SU-DHL-6 (cell line): Measurements from ENCODE around the gene SPEN.

Source experiments
- H2AFZ ChIP-seq: fragments of 200-600 bp; sonication (generic); 2 replicates; pipeline ENCODE4 v1.6.1; 2014; ENCODE audit warnings: low read depth, mild to moderate bottlenecking, moderate library complexity, mixed read lengths, antibody characterized with exemption, low read length; ENCODE audit not compliant: severe bottlenecking
- H3F3A ChIP-seq: fragments of 200-600 bp; shearing (Covaris generic); 2 replicates; pipeline ENCODE4 v1.6.0; 2016; ENCODE audit warnings: antibody characterized with exemption, mild to moderate bottlenecking; ENCODE audit not compliant: insufficient read depth
- H3K27ac ChIP-seq: fragments of 200-600 bp; sonication (generic); 2 replicates; pipeline ENCODE4 v1.5.1; 2016; ENCODE audit warnings: low read depth, mild to moderate bottlenecking, low read length, moderate library complexity, mixed read lengths
- H3K27me3 ChIP-seq: fragments of 200-600 bp; sonication (generic), shearing (Covaris generic); 2 replicates; pipeline ENCODE4 v1.6.0; 2014; ENCODE audit warnings: mild to moderate bottlenecking, low read length
- H3K36me3 ChIP-seq: fragments of 200-600 bp; sonication (generic); 2 replicates; pipeline ENCODE4 v1.6.1; 2014; ENCODE audit warnings: mild to moderate bottlenecking, low read length, mixed read lengths
- H3K4me2 ChIP-seq: fragments of 300-600, 200-600 bp; shearing (Covaris generic), sonication (generic); 2 replicates; pipeline ENCODE4 v1.6.0; 2014; ENCODE audit warnings: low read length, low read depth, mild to moderate bottlenecking; ENCODE audit not compliant: poor library complexity, severe bottlenecking
- H3K4me3 ChIP-seq: fragments of 200-600 bp; sonication (generic); 2 replicates; pipeline ENCODE4 v1.5.1; 2014; ENCODE audit warnings: antibody characterized with exemption, low read length, mild to moderate bottlenecking, mixed read lengths; ENCODE audit not compliant: insufficient read depth, poor library complexity, severe bottlenecking
- H3K79me2 ChIP-seq: fragments of 200-600 bp; sonication (generic); 2 replicates; pipeline ENCODE4 v1.6.1; 2014; ENCODE audit warnings: mild to moderate bottlenecking, low read length, moderate library complexity; ENCODE audit not compliant: insufficient read depth
- H3K9ac ChIP-seq: fragments of 200-600 bp; sonication (generic); 2 replicates; pipeline ENCODE4 v1.7.0; 2014; ENCODE audit warnings: mild to moderate bottlenecking, low read length
- H3K9me2 ChIP-seq: fragments of 200-600 bp; sonication (generic); replicated peaks from 2 replicates; pipeline ENCODE4 v1.6.1; 2014; ENCODE audit warnings: low read length; ENCODE audit not compliant: insufficient read depth
- H3K9me3 ChIP-seq: fragments of 200-600 bp; sonication (generic); 2 replicates; pipeline ENCODE4 v1.6.1; 2014; ENCODE audit warnings: low read length, mixed read lengths; ENCODE audit not compliant: insufficient read depth
- H4K20me1 ChIP-seq: fragments of 200-600 bp; sonication (generic); 2 replicates; pipeline ENCODE4 v1.6.1; 2014; ENCODE audit warnings: low read depth, mild to moderate bottlenecking, antibody characterized with exemption, low read length, moderate library complexity, mixed read lengths
- EZH2phosphoT487 ChIP-seq: fragments of 200-600 bp; sonication (generic), shearing (Covaris generic); conservative IDR thresholded peaks from 2 replicates; pipeline ENCODE4 v1.6.1; 2018; ENCODE audit warnings: mild to moderate bottlenecking, antibody characterized with exemption, low read length, moderate library complexity, mixed read lengths
- TF ChIP-seq, protein P1 (sequence below): fragments of 200-600 bp; sonication (generic); IDR thresholded peaks from one replicate; pipeline ENCODE4 v1.5.1; 2017; ENCODE audit warnings: antibody characterized with exemption, mild to moderate bottlenecking, low read length, moderate library complexity; ENCODE audit not compliant: insufficient read depth, poor library complexity, severe bottlenecking

SPEN gene

DNA sequence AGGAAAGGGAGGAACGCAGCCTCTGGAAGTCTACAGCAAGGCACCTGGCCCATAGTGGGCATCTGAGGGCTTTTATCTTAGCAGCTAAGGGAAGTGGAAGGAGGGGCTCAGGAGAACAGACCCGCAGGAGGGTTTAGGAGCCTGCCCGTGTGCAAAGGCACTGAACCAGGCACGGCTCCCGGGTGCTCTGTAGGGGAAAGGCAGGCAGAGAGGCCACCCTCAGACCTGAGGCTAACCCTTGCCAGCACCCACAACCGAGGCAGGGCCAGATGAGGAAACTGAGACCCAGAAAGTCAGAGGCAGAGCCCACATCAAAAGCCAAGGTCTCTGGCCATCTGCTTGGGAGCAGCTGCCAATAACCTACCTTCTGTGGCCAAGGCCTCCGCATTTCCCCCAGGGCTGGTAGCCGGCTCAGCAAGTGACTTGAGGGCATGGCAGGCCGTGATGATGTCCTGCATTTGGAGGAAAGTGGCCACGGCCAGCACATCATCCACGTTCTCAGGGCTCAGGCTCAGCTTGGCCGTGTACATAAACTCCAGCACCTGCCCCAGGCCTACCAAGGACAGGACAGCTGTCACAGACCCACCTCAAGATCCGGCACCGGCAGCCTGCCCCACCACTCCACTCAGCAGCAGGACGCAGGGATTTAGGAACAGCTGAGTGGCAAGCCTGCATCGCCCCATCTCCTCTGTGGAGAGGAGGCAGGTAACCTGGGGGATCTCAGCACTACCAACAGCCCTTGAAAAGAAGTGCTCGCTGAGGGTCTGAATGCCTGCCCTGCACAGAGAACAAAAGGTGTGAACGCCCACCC lies 99.3 kb downstream of the SPEN start:
- Histone ChIP-seq H3K27me3 (no peaks in the 10 kb centered on the region), H3K9ac (no peak overlapping the region), H3K9me3 (no peaks in the 10 kb centered on the region), H3K79me2 (peaks cover 25% of the 10 kb centered on the region; the same call in 1 of the 2 replicates), H3K27ac (no peak overlapping the region), H2AFZ (no peak overlapping the region), H3K36me3 (no peaks in the 10 kb centered on the region), H3K4me3 (no peak overlapping the region), H3K4me2 (no peak overlapping the region), H3K9me2 (no peaks in the 10 kb centered on the region), H3F3A (no peaks in the 10 kb centered on the region), H4K20me1 (no peaks in the 10 kb centered on the region)
- no peak for TF ChIP-seq EZH2phosphoT487
- TF ChIP-seq, protein P1, sequence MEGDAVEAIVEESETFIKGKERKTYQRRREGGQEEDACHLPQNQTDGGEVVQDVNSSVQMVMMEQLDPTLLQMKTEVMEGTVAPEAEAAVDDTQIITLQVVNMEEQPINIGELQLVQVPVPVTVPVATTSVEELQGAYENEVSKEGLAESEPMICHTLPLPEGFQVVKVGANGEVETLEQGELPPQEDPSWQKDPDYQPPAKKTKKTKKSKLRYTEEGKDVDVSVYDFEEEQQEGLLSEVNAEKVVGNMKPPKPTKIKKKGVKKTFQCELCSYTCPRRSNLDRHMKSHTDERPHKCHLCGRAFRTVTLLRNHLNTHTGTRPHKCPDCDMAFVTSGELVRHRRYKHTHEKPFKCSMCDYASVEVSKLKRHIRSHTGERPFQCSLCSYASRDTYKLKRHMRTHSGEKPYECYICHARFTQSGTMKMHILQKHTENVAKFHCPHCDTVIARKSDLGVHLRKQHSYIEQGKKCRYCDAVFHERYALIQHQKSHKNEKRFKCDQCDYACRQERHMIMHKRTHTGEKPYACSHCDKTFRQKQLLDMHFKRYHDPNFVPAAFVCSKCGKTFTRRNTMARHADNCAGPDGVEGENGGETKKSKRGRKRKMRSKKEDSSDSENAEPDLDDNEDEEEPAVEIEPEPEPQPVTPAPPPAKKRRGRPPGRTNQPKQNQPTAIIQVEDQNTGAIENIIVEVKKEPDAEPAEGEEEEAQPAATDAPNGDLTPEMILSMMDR, result no peak

- no peaks in the 10 kb centered on the region for H3K36me3 ChIP-seq
- no peak overlapping the region for H3K9ac ChIP-seq
- H3K27ac ChIP-seq, result no peak overlapping the region
- H3K27me3 ChIP-seq, result no peaks in the 10 kb centered on the region
- peaks cover 32% of the 10 kb centered on the region for H3K79me2 ChIP-seq
- no peak overlapping the region for H3K4me2 ChIP-seq
- H2AFZ ChIP-seq, result no peak overlapping the region
- no peak overlapping the region for H3K4me3 ChIP-seq
- H3K9me2 ChIP-seq, result no peaks in the 10 kb centered on the region
- H4K20me1 ChIP-seq, result no peaks in the 10 kb centered on the region
- TF ChIP-seq, protein P1, result no peak
- TF ChIP-seq EZH2phosphoT487, result no peak
- H3K9me3 ChIP-seq, result no peaks in the 10 kb centered on the region
- no peaks in the 10 kb centered on the region for H3F3A ChIP-seq
These were observed 100.0 kb downstream of the SPEN start for GRCh38 chr1:15947382-15948090.

DNA sequence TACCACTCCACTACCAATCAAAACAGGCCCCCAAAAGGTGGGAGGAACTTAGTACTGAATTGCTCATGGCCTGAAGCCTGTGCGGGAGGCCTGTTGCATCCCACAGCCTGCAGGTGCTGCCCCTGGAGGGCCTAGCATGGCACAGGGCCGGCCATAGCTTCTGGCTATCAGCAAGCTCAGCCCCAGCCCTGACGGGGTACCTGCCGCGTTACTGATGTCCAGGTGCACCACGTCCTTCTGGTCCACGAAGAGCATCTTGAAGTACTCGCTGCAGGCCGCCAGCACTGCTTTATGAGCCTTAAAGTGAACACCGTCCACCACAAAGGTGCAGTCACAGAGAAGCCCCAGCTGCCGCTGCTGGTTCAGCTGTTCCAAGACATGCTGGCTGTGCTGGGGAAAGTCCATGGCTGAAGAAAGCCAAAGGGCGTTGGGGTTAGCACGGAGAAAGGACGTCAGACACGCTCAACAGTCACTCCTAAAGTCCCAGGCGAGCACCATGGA lies 100.6 kb downstream of the SPEN start:
- Histone ChIP-seq H3K27ac (no peak overlapping the region), H3K4me2 (no peak overlapping the region), H3F3A (no peaks in the 10 kb centered on the region), H3K79me2 (peaks cover 36% of the 10 kb centered on the region), H3K9ac (no peak overlapping the region), H3K36me3 (no peaks in the 10 kb centered on the region), H4K20me1 (no peaks in the 10 kb centered on the region), H3K27me3 (no peaks in the 10 kb centered on the region), H3K9me2 (no peaks in the 10 kb centered on the region), H3K9me3 (no peaks in the 10 kb centered on the region), H3K4me3 (no peak overlapping the region), H2AFZ (no peak overlapping the region)
- no peak for TF ChIP-seq EZH2phosphoT487
- TF ChIP-seq, protein P1, result no peak
